ENCODE data around the gene MGAT3.

- TF ChIP-seq, protein P1, sequence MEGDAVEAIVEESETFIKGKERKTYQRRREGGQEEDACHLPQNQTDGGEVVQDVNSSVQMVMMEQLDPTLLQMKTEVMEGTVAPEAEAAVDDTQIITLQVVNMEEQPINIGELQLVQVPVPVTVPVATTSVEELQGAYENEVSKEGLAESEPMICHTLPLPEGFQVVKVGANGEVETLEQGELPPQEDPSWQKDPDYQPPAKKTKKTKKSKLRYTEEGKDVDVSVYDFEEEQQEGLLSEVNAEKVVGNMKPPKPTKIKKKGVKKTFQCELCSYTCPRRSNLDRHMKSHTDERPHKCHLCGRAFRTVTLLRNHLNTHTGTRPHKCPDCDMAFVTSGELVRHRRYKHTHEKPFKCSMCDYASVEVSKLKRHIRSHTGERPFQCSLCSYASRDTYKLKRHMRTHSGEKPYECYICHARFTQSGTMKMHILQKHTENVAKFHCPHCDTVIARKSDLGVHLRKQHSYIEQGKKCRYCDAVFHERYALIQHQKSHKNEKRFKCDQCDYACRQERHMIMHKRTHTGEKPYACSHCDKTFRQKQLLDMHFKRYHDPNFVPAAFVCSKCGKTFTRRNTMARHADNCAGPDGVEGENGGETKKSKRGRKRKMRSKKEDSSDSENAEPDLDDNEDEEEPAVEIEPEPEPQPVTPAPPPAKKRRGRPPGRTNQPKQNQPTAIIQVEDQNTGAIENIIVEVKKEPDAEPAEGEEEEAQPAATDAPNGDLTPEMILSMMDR (conservative IDR thresholded peaks at IDR 0.05): no peak
- no peak for TF ChIP-seq ZFX (IDR thresholded peaks at IDR 0.05)
Measured at GRCh38 chr22:39435616-39436015, 21.2 kb upstream of the MGAT3 start.

Data from C4-2B (cell line).